Stromal cell of bone marrow (primary cell): ENCODE data around the gene DSTYK.
"Not testable (repeated sequence)": the region's sequence is repeated elsewhere in the genome, so short reads cannot be mapped to it uniquely, and the experiment has no call there.

Experiments
- DNase-seq: peaks from one replicate; pipeline ENCODE4 v3.0.0-alpha.2; 2012; ENCODE audit warnings: low read depth

DSTYK gene

DNA sequence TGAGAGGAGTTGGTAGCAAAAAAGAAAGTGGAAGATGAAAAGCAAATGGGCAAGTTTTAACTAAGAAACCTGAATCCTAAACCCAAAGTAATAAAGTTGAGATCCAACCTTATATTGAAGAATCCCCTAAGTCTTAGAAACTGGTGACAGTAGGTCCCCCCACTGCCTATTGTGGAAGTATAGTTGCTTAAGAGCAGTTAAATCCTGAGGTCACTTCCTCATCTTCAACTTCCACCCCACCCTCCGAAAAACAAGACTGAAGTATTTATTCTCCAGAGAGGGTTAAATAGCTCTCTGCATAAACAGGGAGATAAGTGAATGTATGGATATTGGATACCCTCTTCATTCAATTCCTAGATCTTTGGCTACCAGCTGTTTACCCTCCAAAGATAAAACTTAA is 3.3 kb upstream of the DSTYK start:
- no peak for DNase-seq

DNA sequence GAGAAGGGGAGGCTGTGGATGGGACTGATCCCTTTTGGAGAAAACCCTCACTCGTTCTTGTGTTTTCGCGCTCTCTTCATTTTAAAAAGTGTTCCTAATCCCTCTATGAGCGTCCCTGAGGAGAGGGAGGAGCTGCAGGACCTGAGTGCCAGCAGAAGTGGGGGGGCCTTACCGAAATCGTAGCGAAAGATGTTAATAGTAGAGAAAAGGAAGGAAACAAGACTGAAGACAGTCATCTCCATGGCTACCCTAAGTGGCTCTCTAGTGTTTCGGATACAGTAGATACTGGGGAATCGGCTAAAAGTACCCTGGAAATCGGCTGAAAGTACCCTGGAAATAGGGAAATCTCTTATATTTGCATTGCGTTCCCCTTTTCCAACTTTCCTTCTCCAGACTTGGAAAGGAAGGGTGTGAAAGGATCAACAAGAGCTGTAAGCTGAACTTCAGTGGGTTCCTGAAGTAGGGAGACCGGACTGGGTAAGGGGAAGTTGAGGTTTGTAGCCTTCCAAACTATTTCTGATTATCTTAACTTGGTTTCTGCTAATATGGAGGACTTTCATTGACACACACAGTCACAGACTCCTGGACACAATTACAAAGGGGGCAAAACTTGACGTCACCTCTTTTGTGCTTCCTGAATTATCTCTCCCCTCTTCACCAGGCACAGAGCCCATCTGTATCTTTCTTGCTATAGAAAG is 486 bp upstream of the DSTYK start:
- no peak for DNase-seq

- no peak for DNase-seq
Observed at GRCh38 chr1:205210756-205211168, 740 bp downstream of the DSTYK start.

- DNase-seq = no peak
Observed at GRCh38 chr1:205208811-205209210, 2.7 kb downstream of the DSTYK start.

- DNase-seq = no peak
Observed at GRCh38 chr1:205205055-205205454, 6.4 kb downstream of the DSTYK start.

GRCh38 chr1:205204552-205204951 is 7.0 kb downstream of the DSTYK start:
- peak; percentile 34 for DNase-seq

DNA sequence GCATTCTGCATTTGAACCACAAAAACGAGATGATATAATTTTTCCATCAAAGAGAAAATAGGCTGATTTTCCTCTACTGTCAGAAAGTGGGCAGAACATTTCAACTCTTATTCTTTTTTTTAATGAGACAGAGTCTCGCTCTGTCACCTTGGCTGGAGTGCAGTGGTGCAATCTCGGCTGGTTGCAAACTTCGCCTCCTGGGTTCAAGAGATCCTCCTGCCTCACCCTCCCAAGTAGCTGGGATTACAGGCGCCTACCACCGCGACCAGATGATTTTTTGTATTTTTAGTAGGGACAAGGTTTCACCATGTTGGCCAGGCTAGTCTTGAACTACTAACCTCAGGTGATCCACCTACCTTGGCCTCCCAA is 11.6 kb downstream of the DSTYK start:
- no peak for DNase-seq

GRCh38 chr1:205199090-205199930 is 12.2 kb downstream of the DSTYK start:
- DNase-seq = peak; percentile 67

DNA sequence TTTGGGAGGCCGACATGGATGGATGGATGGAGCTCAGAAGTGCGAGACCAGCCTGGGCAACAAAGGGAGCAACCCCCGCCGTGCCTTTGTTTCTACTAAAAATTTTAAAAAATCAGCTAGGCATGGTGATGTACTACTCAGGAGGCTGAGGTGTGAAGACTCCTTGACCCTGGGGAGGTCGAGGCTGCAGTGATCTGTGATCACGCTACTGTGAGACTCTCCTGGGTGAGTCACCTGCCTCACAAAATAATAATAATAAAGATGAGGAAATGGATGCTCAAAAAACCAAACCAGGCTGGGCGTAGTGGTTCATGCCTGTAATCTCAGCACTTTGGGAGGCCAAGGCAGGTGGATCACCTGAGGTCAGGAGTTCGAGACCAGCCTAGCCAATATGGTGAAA is 19.2 kb downstream of the DSTYK start:
- DNase-seq = no peak

DNA sequence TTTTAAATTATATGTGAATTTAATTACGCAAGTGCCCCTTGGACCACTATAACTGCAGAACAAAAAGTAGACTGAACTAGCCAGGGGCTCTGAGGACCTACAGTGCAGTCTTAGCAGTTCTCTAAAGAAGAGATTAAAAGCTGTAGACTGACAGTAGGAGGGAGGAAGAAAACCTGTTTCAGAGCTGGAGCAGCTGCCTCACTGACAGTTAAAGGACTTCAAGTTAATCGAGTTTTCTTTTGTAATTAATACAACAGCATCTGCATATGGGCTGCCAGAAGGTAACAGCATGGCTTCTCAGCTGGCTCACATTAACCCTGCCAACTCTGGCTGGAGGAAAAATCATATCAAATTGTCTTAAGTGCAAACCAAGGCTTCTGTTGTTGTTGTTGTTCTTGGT is 19.9 kb downstream of the DSTYK start:
- no peak for DNase-seq

DNA sequence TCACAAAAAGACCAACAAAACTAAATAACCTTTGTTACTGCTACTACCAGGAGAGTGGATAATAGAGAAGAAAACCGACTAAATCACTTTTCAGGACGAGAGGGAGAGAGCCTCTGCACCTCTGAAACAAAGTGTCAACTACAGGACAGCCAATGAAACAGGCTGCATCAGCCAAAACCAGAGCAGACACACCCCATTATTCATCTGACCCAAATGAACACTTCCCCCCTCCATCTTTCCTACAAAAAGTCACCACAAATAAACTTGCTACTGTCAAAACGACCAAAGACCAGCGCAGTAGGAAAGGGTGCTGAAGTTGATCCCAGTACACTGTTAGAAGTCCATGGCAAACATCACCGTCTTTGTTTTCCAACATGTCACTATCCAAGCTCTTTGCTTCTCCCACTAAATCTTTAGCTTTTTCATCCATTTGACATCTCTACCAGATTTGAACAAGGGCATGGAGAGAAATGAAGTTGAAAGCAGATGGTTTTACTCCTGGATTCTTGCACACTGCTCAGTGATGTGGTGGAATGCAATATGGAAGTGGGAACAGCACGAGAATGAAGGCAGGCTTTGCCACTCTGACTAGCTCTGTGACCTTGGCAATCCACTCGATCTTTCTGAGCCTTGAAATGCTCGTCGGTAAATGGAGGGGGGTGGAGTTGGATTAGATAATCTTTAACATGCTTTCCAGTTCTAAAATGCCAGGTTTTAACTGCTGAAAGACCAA is 20.5 kb downstream of the DSTYK start:
- no peak for DNase-seq

GRCh38 chr1:205189131-205189530 is 22.4 kb downstream of the DSTYK start:
- no peak for DNase-seq

DNA sequence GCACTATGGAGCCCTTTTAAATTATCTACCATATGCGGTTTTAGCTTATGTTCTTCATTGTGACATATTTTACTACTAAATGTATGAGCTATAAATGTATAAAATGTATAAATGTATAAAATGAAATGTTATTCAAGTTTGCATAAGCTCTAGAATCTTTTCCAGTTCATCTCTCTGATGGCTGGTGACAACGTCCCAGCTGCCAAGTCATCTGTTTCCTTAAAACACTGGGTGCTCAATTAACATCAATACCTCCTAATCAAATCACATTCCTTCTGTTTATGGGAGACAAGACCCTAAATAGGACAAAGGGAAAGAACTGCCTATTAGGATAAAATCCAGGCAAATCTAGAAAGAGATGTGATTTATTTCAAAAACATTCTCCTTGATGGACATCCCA is 22.9 kb downstream of the DSTYK start:
- DNase-seq = no peak

DNA sequence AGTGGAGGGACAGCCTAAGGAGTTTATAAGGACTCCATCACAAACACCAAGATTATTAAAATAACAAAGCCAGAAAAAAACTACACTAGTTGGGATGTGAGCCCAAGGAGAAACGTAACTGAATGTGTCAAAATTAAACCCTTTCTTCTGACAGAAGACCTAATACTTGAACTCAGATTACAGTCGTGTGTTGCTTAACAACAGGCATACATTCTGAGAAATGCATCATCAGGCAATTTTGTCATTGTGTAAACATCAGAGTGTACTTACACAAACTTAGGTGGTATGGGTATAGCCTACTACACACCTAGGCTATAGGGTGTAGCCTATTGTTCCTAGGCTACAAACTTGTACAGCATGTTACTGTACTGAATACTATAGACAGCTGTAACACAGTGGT is 23.4 kb downstream of the DSTYK start:
- DNase-seq = no peak

GRCh38 chr1:205187420-205187819 is 24.1 kb downstream of the DSTYK start:
- no peak for DNase-seq

DNA sequence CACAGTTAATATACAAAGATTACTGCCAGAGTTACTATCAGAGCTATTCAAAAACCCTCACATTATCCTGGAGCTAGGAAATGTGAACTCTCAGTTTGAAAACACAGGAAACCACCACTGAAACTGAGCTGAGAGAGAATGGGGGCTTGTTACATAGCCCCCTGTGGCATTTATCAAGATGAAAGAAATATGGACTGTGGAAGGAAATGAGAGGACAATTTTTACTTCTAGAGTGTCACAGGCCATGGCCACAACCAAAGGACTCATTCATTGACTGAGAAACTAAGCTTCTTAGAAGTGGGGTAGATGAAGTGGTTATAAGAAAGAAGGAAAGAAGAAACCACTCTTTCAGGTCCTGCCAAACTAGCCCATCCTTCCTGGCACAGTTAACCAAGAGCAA is 25.3 kb downstream of the DSTYK start:
- DNase-seq = no peak

- DNase-seq = no peak
Observed at GRCh38 chr1:205183676-205184335, 27.7 kb downstream of the DSTYK start.

DNA sequence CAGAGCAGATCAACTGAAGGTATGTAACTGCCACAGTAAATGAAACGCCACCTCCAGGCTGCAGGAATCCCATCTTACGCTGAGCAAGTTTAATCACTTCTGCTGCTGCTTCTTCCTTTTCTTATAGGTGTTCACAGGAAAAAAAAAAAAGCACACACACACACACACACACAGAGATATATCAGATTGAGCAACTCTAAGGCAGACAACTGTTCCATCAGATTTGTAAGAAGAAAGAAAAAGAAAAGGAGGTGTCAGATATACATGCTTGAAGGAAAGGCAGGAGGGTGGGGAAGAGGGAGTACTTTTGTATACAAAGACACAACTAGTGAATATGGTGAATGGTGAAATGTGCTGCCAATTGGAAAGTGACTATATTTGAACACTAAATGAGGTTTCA is 28.6 kb downstream of the DSTYK start:
- no peak for DNase-seq

DNA sequence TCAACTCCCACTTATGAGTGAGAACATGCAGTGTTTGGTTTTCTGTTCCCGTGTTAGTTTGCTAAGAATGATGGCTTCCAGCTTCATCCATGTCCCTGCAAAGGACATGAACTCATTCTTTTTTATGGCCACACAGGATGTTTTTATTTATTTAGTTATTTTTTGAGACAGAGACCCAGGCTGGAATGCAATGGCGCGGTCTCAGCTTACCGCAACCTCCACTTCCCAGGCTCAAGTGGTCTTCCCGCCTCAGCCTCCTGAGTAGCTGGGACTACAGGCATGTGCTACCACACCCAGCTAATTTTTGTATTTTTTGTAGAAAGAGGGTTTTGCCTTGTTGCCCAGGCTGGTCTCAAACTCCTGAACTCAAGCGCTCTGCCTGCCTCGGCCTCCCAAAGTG is 31.2 kb downstream of the DSTYK start:
- not testable (repeated sequence) for DNase-seq

DNA sequence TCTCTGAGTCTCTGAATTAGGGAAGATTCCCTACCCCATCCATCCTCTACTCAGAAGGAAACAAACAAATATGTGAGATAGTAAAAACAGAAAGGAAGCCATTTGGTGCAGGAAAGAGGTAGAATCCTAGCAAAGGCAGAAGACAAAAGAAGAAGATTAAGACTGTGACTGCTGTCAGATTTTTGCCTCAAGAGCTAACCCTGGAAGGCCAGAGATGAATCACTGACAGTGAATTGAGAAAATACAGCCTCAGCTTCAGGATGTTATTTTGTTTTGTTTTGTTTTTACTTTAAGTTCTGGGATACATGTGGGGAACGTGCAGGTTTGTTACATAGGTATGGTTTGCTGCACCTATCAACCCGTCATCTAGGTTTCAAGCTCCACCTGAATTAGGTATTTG is 31.7 kb downstream of the DSTYK start:
- DNase-seq = no peak

DNA sequence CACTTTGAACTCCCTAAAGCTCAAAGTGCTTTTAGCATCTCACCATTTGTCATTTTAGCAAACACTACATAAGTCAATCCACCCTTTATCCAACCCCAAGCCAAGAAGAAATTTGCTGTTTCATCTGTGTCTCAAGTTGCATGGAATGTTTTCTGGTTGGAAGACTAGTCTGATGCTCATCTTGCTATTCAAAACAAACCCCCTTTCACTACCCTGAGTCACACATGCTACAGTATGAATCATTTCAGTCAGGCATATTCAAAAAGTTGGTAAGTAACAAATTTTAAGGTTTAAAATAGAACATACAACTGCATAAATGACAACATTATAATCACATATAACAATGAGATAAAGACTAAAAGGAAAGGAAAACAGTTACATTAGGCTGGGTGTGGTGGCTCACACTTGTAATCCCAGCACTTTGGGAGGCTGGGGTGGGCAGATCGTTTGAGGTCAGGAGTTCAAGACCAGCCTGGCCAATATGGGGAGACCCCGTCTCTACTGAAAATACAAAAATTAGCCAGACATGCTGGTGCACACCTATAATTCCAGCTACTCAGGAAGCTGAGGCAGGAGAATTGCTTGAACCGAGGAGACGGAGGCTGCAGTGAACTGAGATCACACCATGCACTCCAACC is 38.7 kb downstream of the DSTYK start:
- peak; percentile 98 for DNase-seq

GRCh38 chr1:205171369-205171768 is 40.1 kb downstream of the DSTYK start:
- DNase-seq = no peak
